ENCODE results near the gene PLEKHG5.

The PLEKHG5 gene

GRCh38 chr1:6499296-6499695 is 7.8 kb upstream of the PLEKHG5 start:
- no peak for TF ChIP-seq TAF1 (IDR thresholded peaks at IDR 0.05; ENCODE audit: borderline replicate concordance, insufficient read depth, low read length)
- TF ChIP-seq SIN3A (IDR thresholded peaks at IDR 0.05; ENCODE audit: borderline replicate concordance, insufficient read depth, low read length), result no peak
- no peak for TF ChIP-seq REST (IDR thresholded peaks at IDR 0.05; ENCODE audit: insufficient read depth in 1 of 2, low read depth in 2 of 2, low read length in 2 of 2)
- no peak for TF ChIP-seq POLR2AphosphoS5 (IDR thresholded peaks at IDR 0.05; ENCODE audit: low read depth, low read length)
- no peak for TF ChIP-seq FOXP2 (optimal IDR thresholded peaks at IDR 0.05; ENCODE audit: borderline replicate concordance, extremely low read depth, extremely low read length, insufficient read depth)

DNA sequence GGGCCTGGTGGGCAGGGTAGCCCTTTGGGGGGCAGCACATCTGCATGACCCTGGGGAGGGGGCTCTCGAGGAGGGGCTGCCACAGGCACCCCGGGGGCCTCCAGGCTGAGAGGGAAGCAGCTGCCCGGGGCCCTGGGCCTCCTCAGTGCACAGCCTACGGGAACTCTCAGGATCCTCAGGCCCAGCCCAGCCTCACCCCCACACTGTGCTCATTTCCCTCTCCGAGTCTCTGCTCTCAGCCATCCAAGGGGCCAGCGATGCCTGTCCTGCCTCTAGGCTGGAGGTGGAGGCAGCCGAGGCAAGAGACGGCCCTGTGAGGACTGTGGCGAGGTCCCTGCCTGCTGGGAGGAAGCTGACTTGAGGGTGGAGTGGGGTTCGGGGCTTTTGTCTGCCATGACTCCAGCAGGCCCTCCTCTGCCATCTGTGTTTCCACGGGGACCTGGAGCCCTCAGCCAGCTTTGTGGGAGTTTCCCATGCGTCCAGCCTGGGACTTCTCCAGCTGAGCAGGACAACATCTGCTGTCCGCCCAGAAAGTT is 7.2 kb upstream of the PLEKHG5 start:
- TF ChIP-seq REST (IDR thresholded peaks at IDR 0.05; ENCODE audit: insufficient read depth in 1 of 2, low read depth in 2 of 2, low read length in 2 of 2) (no peak), POLR2AphosphoS5 (IDR thresholded peaks at IDR 0.05; ENCODE audit: low read depth, low read length) (no peak), SIN3A (IDR thresholded peaks at IDR 0.05; ENCODE audit: borderline replicate concordance, insufficient read depth, low read length) (no peak), FOXP2 (optimal IDR thresholded peaks at IDR 0.05; ENCODE audit: borderline replicate concordance, extremely low read depth, extremely low read length, insufficient read depth) (no peak), TAF1 (IDR thresholded peaks at IDR 0.05; ENCODE audit: borderline replicate concordance, insufficient read depth, low read length) (no peak)

DNA sequence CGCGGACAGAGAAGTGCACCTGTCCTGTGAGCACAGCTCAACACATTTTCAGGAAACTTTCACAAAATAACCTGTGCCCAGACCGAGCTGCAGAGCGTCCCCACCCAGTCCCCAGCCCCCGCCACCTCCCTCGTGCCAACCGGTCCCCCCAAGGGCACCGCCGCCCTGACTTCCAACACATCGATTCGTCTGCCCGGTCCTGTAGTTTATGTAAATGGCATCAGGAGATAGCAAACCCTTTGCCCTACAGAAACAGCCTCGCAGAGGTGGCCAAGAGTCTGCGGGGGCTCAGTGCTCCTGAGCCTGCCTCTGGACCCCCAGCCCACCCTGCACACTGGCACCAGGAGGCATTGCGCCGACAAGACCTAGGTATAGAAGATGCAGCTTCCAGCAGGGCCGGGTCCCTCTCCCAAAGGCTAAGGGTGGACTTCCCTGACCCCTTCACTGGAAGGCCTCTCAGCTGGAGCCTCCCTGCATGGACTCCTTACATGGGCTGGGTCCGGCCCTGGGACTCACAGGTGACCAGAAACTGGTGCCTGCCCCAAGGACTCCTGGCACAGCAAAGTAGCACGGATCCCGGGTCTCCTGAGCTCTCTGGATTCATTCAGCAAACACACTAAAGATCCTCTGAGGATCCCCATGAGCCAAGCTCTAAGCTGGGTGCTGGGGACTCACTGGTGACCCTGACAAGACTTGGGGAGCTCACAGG is 6.6 kb upstream of the PLEKHG5 start:
- TF ChIP-seq SIN3A (IDR thresholded peaks at IDR 0.05; ENCODE audit: borderline replicate concordance, insufficient read depth, low read length) (no peak), TAF1 (IDR thresholded peaks at IDR 0.05; ENCODE audit: borderline replicate concordance, insufficient read depth, low read length) (no peak), POLR2AphosphoS5 (IDR thresholded peaks at IDR 0.05; ENCODE audit: low read depth, low read length) (no peak), REST (IDR thresholded peaks at IDR 0.05; ENCODE audit: insufficient read depth in 1 of 2, low read depth in 2 of 2, low read length in 2 of 2) (no peak), FOXP2 (optimal IDR thresholded peaks at IDR 0.05; ENCODE audit: borderline replicate concordance, extremely low read depth, extremely low read length, insufficient read depth) (no peak)

- TF ChIP-seq POLR2AphosphoS5 (IDR thresholded peaks at IDR 0.05; ENCODE audit: low read depth, low read length), result no peak
- TF ChIP-seq FOXP2 (optimal IDR thresholded peaks at IDR 0.05; ENCODE audit: borderline replicate concordance, extremely low read depth, extremely low read length, insufficient read depth), result no peak
- TF ChIP-seq TAF1 (IDR thresholded peaks at IDR 0.05; ENCODE audit: borderline replicate concordance, insufficient read depth, low read length), result no peak
- no peak for TF ChIP-seq REST (IDR thresholded peaks at IDR 0.05; ENCODE audit: insufficient read depth in 1 of 2, low read depth in 2 of 2, low read length in 2 of 2)
- no peak for TF ChIP-seq SIN3A (IDR thresholded peaks at IDR 0.05; ENCODE audit: borderline replicate concordance, insufficient read depth, low read length)
These were observed 5.9 kb upstream of the PLEKHG5 start for GRCh38 chr1:6497215-6497866.

All from PFSK-1 (cell line).